ENCODE results near the gene PLXNA2.

The PLXNA2 gene

GRCh38 chr1:208224192-208224713 lies 19.9 kb downstream of the PLXNA2 start:
- H3K4me3 ChIP-seq (replicated peaks; ENCODE audit: low read depth, low read length): no peak overlapping the region
- no peak for TF ChIP-seq CTCF (IDR thresholded peaks at IDR 0.05; ENCODE audit: low read length, missing control alignments)
- no peak for DNase-seq (ENCODE audit: low read depth)

GRCh38 chr1:208223136-208223535 lies 21.0 kb downstream of the PLXNA2 start:
- no peak overlapping the region for H3K4me3 ChIP-seq (replicated peaks; ENCODE audit: low read depth, low read length)

GRCh38 chr1:208222376-208223126 lies 21.6 kb downstream of the PLXNA2 start:
- no peak for TF ChIP-seq CTCF (IDR thresholded peaks at IDR 0.05; ENCODE audit: low read length, missing control alignments)
- DNase-seq (ENCODE audit: low read depth): no peak

More at GRCh38 chr1:208223136-208223535, 21.0 kb downstream of the PLXNA2 start:
- TF ChIP-seq CTCF (IDR thresholded peaks at IDR 0.05; ENCODE audit: low read length, missing control alignments): no peak
- DNase-seq (ENCODE audit: low read depth): no peak

GRCh38 chr1:208221291-208221622 lies 22.9 kb downstream of the PLXNA2 start:
- no peak for DNase-seq (ENCODE audit: low read depth)
- no peak for TF ChIP-seq CTCF (IDR thresholded peaks at IDR 0.05; ENCODE audit: low read length, missing control alignments)
- no peak overlapping the region for H3K4me3 ChIP-seq (replicated peaks; ENCODE audit: low read depth, low read length)

More at GRCh38 chr1:208222376-208223126, 21.6 kb downstream of the PLXNA2 start:
- H3K4me3 ChIP-seq (replicated peaks; ENCODE audit: low read depth, low read length): no peak overlapping the region

- DNase-seq (ENCODE audit: low read depth): peak; percentile 83
- TF ChIP-seq CTCF (IDR thresholded peaks at IDR 0.05; ENCODE audit: low read length, missing control alignments): no peak
- no peak overlapping the region for H3K4me3 ChIP-seq (replicated peaks; ENCODE audit: low read depth, low read length)
Measured at GRCh38 chr1:208219659-208220282, 24.4 kb downstream of the PLXNA2 start.

GRCh38 chr1:208219098-208219658 lies 25.0 kb downstream of the PLXNA2 start:
- no peak for DNase-seq (ENCODE audit: low read depth)
- no peak overlapping the region for H3K4me3 ChIP-seq (replicated peaks; ENCODE audit: low read depth, low read length)
- TF ChIP-seq CTCF (IDR thresholded peaks at IDR 0.05; ENCODE audit: low read length, missing control alignments): no peak
